GM19397 (cell line): ENCODE measurements around the gene FZR1.
"Not testable (repeated sequence)": the region's sequence is repeated elsewhere in the genome, so short reads cannot be mapped to it uniquely, and the experiment has no call there.

Experiments
- ATAC-seq: cut with Tn5 transposase; IDR thresholded peaks from one replicate; pipeline ENCODE4 v1.9.1; 2021; ENCODE audit warnings: mild to moderate bottlenecking, moderate library complexity; ENCODE audit not compliant: unreplicated experiment

The FZR1 gene

GRCh38 chr19:3565139-3565538 is 59.0 kb downstream of the FZR1 start:
- ATAC-seq: no peak

DNA sequence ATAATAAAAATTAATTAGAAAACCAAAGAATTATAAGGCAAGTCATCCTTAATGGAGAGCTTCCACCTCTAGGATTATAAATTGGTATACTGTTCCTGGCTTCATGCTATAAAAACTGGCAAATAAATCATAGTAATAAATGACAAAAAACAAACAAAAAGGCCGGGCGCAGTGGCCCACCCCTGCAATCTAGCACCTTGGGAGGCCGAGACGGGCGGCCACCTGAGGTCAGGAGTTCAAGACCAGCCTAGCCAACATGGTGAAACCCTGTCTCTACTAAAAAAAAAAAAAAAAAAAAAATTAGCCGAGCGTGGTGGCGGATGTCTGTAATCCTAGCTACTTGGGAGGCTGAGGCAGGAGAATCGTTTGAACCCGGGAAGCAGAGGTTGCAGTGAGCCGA is 63.9 kb downstream of the FZR1 start:
- ATAC-seq: not testable (repeated sequence)

DNA sequence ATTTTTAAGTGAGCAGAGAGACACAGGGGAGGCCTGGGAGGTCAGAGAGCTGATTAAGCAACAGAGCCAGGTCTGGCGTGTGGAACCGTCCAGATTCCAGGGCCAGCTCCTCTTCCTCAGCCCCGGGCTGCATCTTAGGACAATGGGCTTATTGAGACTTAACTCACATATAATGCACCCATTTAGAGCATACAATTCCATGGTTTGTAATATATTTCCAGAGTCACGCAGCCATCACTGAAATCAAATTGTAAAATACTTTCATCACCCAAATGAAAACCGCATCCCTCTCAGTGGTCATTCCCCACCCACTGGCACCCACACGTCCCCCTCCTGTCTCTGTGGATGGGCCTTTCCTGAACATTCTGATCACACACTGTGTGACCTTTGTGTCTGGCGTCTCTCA is 64.5 kb downstream of the FZR1 start:
- no peak for ATAC-seq

GRCh38 chr19:3572132-3572854 is 66.2 kb downstream of the FZR1 start:
- ATAC-seq: peak; percentile 88

GRCh38 chr19:3572855-3573161 is 66.7 kb downstream of the FZR1 start, which contains the start of gene HMG20B:
HMG20B (plus strand) TSS chr19:3572944; CDS start chr19:3573310, 366 bp downstream.
- ATAC-seq: no peak

DNA sequence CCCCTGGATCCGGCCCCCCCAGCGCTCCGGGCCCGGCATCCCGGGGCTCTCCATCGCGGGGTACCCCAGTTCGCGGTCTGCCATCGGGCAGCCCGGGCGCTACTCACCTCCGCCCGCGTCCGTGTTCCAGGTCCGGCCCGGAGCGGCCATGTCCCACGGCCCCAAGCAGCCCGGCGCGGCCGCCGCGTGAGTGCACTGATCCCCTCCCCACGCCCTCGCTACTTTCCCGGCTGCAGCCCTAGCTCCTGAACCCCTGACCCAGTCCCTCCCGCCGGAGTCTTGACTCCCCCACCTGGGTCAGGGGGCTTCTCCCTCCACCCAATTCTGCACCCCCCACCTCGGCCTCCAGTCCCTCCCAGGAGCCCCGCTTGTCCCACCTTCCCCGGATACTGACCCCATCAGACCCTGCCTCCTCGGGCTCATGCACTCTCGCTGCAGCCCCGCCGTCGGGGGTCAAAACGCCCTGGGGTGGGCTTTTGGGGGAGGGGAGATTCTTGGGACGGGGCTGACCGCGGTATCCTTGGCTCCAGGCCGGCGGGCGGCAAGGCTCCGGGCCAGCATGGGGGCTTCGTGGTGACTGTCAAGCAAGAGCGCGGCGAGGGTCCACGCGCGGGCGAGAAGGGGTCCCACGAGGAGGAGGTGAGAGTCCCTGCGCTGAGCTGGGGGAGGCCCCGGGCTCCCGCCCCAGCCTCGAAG is 67.2 kb downstream of the FZR1 start:
- peak; percentile 5 for ATAC-seq

- ATAC-seq: no peak
These were observed 67.9 kb downstream of the FZR1 start for GRCh38 chr19:3573858-3574637.

GRCh38 chr19:3575260-3575741 is 69.2 kb downstream of the FZR1 start:
- ATAC-seq: no peak

DNA sequence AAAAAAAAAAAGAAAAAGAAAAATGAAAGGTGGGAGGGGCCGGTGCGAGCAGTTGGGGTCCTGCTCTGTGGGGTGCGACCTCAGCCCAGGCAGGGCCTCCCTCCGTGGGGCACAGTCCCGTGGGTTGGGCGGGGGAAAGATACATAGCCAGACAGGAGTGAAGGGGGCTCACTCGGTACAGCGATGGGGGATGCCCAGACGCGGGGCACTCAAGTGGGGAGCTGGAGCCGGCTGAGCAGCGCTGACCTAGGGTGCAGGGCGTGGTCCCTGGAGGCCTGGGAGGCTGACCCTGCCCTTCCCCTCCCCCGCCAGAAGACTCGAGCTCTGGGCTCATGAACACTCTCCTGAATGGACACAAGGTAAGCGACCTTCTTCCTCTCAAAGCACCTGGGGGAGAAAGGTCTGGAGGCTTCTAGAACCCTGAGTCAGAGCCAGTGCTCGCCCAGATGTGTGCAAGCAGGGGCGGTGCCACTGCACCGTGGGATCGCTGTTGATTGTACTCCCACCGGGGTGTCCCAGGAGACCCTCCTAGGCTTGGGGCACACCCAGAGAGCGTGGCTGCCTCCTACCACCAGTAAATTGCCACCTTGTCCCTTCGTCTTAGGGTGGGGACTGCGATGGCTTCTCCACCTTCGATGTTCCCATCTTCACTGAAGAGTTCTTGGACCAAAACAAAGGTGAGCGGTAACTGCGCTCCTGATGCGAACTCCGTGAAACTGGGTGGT is 70.0 kb downstream of the FZR1 start:
- ATAC-seq: no peak

DNA sequence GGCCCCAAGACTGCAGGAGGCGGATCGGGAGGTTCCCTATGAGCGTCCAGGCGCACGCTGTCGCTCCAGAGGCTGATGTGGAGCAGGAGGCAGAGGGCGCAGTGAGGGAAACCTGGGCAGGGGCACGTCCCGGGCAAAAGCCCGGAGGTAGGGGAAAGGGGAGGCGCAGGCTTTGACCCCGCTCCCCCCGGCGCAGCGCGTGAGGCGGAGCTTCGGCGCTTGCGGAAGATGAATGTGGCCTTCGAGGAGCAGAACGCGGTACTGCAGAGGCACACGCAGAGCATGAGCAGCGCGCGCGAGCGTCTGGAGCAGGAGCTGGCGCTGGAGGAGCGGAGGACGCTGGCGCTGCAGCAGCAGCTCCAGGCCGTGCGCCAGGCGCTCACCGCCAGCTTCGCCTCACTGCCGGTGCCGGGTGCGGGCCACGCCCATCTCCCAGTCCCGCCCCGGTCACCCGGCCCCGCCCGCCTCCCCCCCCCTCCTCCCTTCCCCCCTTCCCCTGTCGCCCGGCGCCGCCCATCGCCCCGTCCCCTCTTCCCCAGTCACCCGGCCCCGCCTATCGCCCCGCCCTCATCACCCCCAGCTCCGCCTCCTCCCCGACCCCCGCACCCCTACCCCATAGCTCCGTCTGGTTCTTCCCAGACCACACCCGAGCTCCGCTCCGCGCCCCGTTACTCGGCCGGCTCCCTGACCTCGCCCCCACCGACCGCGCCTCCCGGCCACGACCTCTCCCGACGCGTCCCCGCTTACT is 70.8 kb downstream of the FZR1 start:
- no peak for ATAC-seq

- no peak for ATAC-seq
These were observed 71.7 kb downstream of the FZR1 start for GRCh38 chr19:3577723-3578344.

DNA sequence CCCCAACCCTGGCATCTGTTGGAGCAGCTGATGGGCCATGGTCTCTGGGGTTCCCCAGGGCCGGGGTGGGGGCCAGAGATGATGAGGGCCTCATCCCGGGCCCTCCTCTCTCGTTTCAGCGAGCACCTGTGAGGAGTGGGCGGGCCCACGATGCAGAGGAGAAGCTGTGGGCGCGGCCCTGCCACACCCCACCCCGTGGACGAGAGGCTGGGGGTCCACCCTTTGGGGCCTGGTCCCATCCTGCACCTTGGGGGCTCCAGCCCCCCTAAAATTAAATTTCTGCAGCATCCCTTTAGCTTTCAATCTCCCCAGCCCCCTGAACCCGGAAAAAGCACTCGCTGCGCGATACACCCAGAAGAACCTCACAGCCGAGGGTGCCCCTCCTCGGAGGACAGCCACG is 72.3 kb downstream of the FZR1 start:
- no peak for ATAC-seq

- no peak for ATAC-seq
These were observed 74.2 kb downstream of the FZR1 start for GRCh38 chr19:3580156-3580934.

GRCh38 chr19:3581792-3582191 is 75.7 kb downstream of the FZR1 start:
- ATAC-seq: not testable (repeated sequence)

- not testable (repeated sequence) for ATAC-seq
These were observed 78.1 kb downstream of the FZR1 start for GRCh38 chr19:3584036-3584802.

- ATAC-seq: no peak
These were observed 79.4 kb downstream of the FZR1 start, which contains the start of gene GIPC3 for GRCh38 chr19:3585301-3586126. GIPC3 (plus strand) TSS chr19:3585478; CDS start chr19:3585598, 120 bp downstream.

GRCh38 chr19:3586127-3586626 is 80.1 kb downstream of the FZR1 start:
- ATAC-seq: no peak
